GM04504 (cell line): ENCODE measurements around the gene TMEM183A.
"Not testable (repeated sequence)": the region's sequence is repeated elsewhere in the genome, so short reads cannot be mapped to it uniquely, and the experiment has no call there.

ENCODE experiments used
- DNase-seq: peaks from one replicate; pipeline ENCODE4 v3.0.0-alpha.2; 2012; ENCODE audit warnings: low read depth

TMEM183A gene

DNA sequence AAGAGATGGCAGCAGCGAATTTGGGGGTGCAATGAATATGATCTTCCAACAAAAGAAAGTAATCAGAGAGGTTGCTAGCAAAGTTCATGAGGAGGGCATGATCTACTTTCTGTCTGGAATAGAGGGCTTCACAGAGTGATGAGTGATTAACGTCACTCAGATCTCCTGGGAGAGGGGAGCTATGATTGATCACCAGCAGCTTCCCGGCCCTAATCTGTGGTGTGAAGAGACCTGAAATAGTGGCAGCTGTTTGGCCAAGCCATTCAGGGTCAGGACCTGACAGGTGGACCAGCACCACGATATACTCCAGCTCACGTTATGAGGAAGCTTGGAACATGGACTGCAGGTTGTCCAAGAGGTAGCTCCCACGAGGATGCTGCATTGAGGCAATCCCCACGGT lies 19.9 kb upstream of the TMEM183A start:
- no peak for DNase-seq

- DNase-seq: no peak
Measured at GRCh38 chr1:202987922-202988583, 19.1 kb upstream of the TMEM183A start.

DNA sequence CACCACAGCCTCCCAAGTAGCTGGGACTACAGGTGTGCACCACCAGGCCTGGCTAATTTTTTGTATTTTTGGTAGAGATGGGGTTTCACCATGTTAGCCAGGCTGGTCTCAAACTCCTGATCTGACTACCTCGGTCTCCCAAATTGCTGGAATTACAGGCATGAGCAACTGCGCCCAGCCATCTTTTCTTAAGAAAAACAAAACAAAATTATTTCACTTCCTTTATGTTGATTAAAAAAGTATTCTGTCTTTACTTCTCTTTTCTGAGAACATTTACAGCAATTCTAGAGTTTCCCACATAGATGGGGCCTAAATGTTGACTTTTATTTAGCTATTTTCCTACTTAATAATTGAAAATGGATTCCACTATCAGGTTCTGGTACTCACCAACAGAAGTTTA lies 17.3 kb upstream of the TMEM183A start:
- no peak for DNase-seq

GRCh38 chr1:202991112-202991511 lies 16.1 kb upstream of the TMEM183A start:
- no peak for DNase-seq

- no peak for DNase-seq
Measured at GRCh38 chr1:202994756-202995155, 12.4 kb upstream of the TMEM183A start.

DNA sequence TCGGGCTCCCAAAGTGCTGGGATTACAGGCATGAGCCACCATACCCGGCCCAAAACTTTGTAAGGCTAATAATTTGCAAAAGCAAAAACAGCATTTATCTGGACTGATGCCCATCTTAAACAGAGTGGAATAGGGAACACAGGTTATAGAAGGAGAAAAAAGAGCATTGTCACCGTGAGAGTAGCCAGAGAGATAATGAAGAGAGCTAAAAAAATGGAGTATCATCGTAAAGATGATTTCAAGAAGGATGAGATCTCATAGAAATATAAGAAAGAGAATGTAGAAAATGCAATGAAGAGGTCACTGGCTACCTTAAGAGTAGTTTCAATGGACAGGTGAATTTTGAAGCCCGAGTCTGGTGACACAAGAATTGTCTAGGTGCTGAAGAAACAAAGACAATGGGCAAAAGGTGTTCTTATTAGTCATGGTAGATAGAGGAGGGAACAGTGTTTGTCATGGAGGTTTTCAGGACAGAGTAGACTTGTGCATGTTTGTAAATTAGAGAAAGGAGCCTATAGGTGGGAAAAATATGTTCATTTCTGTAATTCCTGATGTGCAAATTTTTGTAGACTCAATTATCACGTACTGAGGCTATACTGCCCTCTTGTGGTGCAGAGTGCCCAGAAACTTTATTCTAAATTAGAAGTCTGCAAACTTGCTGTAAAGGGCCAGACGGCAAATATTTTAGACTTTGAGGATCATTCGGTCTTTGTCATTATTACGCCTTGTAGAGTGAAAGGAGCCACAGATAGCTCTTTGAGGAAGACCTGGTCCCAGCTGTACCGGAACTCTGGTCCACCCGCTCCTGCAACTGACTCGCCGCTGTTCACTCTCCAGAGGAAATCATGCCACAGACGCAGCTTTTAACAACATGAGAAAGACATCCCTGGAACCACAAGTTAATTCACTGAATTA lies 8.1 kb upstream of the TMEM183A start:
- peak; percentile 17 for DNase-seq

DNA sequence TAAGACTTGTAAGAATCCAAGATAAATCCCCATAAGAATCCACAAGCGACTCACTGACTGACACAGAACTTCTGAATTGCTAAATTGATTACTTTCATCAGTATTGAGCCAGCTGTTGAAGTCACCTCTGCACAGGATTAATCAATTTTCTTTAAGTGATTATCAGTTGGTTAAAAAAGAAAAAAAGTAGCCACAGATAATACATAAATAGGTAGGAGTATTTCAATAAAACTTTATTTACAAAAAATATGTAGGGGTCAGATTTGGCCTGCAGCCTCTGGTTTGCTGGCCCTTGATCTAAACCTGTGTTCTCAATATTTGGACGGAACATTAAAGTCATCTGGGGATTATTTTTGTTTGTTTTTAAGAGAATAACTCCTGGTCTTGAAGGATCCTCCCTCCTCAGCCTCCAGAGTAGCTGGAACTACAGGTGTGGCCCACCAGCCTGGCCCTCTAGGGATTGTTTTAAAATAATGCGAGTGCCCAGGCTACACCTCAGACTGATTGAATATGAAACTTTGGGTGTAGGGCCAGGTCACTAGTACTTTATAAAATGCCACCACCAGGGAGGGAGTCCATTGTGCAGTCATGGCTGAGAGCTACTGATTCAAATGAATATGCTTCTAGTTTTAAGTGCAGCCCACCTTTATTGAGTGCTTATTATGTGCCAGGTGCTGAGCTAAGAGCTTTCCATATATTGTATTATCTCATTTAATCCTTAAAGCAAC lies 6.8 kb upstream of the TMEM183A start:
- DNase-seq: no peak

DNA sequence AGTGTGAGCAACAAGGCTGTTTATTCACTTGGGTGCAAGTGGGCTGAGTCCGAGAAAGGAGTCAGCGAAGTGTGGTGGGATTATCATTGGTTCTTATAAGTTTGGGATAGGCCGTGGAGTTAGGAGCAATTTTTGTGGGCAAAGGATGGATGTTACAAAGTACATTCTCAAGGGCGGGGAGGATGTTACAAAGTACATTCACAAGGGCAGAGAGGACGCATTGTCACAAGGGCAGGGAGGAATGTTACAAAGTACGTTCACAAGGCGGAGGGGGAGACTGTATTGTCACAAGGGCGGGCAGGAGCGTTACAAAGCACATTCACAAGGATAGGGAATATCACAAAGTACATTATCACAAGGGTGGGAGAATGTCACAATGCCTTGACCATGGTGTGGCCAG lies 5.2 kb upstream of the TMEM183A start:
- no peak for DNase-seq

DNA sequence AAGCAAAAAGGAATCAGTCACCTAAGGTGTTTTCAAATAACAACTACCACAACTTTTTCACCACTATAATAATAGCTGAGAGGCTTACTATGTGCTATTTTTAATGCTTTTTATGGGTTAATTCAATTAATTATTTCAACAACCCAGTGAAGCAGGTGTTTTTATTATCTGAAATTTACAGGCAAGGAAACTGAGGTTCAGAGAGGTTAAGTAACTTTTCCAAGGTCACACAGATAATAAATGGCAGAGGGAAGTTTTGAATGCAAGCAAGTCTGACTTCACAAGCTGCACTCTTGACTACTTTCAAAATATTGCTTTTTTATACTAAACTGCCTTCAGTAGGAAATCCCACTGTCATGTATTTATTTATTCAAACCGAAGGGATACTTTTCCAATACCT lies 4.2 kb upstream of the TMEM183A start:
- no peak for DNase-seq

GRCh38 chr1:203005395-203006142 lies 1.6 kb upstream of the TMEM183A start:
- DNase-seq: not testable (repeated sequence)

- no peak for DNase-seq
Measured at GRCh38 chr1:203009185-203009584, 2.0 kb downstream of the TMEM183A start.

- no peak for DNase-seq
Measured at GRCh38 chr1:203011582-203011981, 4.4 kb downstream of the TMEM183A start.

DNA sequence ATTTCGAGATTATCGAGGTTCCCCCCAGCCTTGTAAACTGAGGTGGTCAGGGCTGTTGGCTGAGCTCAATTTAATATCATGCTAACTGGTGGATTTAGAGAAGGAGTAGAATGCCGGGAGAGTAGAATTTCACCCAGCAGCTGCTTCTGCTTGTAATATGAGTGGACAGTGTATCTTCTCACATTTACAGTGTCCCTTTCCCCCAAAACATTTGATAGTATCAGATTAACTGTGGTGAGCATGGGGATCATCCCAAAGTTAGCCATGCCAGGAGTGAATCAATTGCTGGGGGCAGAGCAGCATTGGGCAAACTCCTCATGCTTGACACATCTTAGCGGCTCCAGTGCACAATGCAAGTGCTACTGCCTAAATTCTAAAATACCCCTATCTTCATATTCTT lies 9.9 kb downstream of the TMEM183A start:
- no peak for DNase-seq

GRCh38 chr1:203017692-203018091 lies 10.5 kb downstream of the TMEM183A start:
- no peak for DNase-seq

DNA sequence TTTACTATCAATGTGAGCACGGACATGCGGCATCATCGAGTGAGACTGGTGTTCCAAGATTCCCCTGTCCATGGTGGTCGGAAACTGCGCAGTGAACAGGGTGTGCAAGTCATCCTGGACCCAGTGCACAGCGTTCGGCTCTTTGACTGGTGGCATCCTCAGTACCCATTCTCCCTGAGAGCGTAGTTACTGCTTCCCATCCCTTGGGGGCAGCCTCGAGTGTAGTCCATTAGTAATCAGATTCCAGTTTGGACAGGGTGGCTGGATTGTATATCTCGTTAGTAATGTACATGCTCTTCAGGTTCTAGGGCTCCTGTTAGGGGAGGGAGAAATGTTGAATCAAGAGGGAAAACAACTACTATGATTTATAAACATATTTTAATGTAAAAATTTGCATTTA lies 15.7 kb downstream of the TMEM183A start:
- not testable (repeated sequence) for DNase-seq

DNA sequence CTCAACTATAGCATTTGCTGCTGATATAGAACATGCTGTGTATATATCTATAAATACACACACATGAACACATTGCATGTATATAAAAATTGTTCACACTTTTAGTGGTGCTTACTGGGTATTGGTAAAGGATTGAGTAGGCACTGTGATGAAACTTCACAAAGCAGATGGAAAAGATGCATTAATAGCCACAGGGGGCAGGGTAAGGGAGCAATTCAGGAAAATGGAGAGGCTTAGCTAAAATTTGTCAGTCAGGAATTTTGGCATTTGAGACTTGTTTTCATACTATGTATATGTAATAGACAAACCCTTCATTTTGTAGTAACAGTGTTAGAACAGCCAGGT lies 18.5 kb downstream of the TMEM183A start:
- no peak for DNase-seq

DNA sequence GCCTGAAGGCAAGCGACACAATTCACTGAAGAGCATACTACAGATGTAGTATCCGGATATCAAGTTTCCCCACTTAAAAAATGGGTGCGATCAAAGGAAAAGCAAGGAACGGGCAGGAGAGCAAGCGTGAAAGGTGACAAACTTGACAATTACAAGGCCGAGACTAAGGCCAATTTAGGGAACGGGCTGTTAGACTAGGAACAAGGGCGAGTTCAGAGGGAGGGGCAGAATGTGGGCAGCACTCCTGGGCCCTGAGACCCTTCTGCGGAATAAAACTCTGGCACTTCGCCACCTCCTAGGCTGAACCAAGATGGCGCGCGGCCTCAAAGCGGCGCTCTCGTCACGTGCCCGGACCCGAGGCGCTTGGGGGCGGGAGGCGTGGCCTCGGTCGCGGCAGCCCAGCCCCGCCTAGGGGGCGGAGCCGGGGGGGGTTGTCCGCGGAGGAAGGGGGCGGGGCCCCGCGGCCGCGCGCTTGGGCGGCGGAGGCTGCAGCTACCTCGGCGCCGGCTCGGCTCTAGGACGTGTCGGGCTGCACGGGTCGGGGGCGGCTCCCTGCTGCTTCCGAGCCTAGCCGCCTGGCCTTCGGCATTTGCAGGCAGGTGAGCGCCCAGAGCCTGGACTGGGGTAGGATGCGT lies 19.0 kb downstream of the TMEM183A start, which contains the start of gene PPFIA4:
Gene PPFIA4, plus strand, starts transcription at position 461 of the 635 bp plus-strand sequence. CDS start 12,518 bp downstream, outside the sequence.
- DNase-seq: peak; percentile 56

GRCh38 chr1:203026666-203027663 lies 19.8 kb downstream of the TMEM183A start:
- no peak for DNase-seq

GRCh38 chr1:203028067-203028783 lies 21.1 kb downstream of the TMEM183A start:
- DNase-seq: no peak
